Dedifferentiated amniotic fluid mesenchymal stem cell (primary cell): ENCODE measurements around the gene EPB41L4B.

Experiments
- DNase-seq: peaks from one replicate; pipeline ENCODE4 v3.0.0-alpha.2; 2016; ENCODE audit errors: extremely low spot score

The EPB41L4B gene

DNA sequence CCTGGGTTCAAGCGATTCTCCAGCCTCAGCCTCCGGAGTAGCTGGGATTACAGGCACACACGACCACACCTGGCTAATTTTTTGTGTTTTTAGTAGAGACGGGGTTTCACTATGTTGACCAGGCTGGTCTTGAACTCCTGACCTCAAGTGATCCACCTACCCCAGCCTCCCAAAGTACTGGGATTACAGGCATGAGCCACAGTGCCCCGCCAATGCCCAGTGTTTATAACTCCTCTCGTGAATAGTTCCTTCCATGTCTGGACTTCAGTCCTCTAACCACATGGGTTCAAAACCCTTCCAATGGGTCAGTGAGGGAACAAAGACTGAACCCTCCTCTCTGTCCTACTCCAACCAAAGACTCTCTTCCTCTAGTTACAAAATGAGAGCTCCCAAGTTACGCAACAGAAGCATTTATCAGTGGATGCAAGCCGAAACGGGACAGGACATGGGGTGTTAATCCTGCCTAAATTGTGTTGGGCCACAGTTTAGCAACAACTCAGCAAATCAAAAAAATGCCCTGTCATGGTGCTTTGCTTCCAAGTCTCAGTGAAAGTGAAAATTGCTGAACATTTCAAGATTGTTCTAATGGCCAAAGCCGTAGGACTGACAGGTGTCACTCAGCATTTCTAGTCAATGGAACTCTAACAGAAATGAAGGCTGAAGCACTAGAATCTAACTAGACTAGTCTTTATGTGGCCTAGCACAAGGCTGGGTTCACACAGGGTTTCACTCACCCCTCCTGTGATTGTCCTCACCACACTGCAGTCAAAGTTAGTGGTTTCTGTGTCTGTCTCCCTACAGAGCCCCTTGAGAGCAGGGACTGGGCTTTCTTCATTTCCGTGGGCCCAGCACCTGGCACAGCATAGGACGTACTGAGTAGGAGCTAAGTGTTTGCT lies 197.9 kb downstream of the EPB41L4B start:
- no peak for DNase-seq
